ENCODE measurements around the gene HCK.

GRCh38 chr20:32019156-32019510, 32.9 kb upstream of the HCK start:
- TF ChIP-seq CTCF (conservative IDR thresholded peaks at IDR 0.05 in 1 of 2, IDR thresholded peaks at IDR 0.05 in 1 of 2; ENCODE audit: low read depth in 1 of 2, low read length in 2 of 2): no peak
- no peak for TF ChIP-seq EZH2 (IDR thresholded peaks at IDR 0.05; ENCODE audit: low read length, missing control alignments)
